Measurements from ENCODE around the gene PACRGL. TPM values are rescaled to one million over a fixed set of nuclear protein-coding genes. Genes with fewer than 3 reads are reported as not detected.
A peak's percentile ranks its signal among the peaks of the same experiment; 100 is the strongest.

Gene PACRGL
- total and polyA plus RNA-seq, 2 of the 4 experiments (the other 2 are of a cell fraction), result 7.4 to 13.1 TPM

- H2AK9ac ChIP-seq (replicated peaks; ENCODE audit: low read depth, low read length, poor library complexity), result no peak overlapping the region
- TF ChIP-seq BHLHE40 (IDR thresholded peaks at IDR 0.05; ENCODE audit: low read depth, low read length) (no peak), ELK1 (IDR thresholded peaks at IDR 0.05; ENCODE audit: borderline replicate concordance, low read depth, low read length) (no peak), SMC3 (IDR thresholded peaks at IDR 0.05; ENCODE audit: low read depth, low read length) (no peak), POLR2A (IDR thresholded peaks at IDR 0.05; ENCODE audit: low read depth, low read length) (no peak), CHD1 (IDR thresholded peaks at IDR 0.05; ENCODE audit: low read depth, low read length) (no peak), RCOR1 (IDR thresholded peaks at IDR 0.05; ENCODE audit: insufficient replicate concordance, low read length) (no peak), MXI1 (IDR thresholded peaks at IDR 0.05; ENCODE audit: borderline replicate concordance, low read depth, low read length) (no peak), RFX5 (IDR thresholded peaks at IDR 0.05; ENCODE audit: low read depth, low read length) (no peak), MAFK (IDR thresholded peaks at IDR 0.05; ENCODE audit: low read depth, low read length) (no peak), MAZ (IDR thresholded peaks at IDR 0.05; ENCODE audit: borderline replicate concordance, low read depth, low read length) (no peak), CEBPB (IDR thresholded peaks at IDR 0.05; ENCODE audit: low read depth, low read length) (no peak), NFE2L2 (IDR thresholded peaks at IDR 0.05; ENCODE audit: low read depth, low read length) (no peak), RAD21 (IDR thresholded peaks at IDR 0.05; ENCODE audit: low read length) (no peak), FOS (IDR thresholded peaks at IDR 0.05; ENCODE audit: low read depth, low read length) (no peak)
- TF ChIP-seq, protein P1, sequence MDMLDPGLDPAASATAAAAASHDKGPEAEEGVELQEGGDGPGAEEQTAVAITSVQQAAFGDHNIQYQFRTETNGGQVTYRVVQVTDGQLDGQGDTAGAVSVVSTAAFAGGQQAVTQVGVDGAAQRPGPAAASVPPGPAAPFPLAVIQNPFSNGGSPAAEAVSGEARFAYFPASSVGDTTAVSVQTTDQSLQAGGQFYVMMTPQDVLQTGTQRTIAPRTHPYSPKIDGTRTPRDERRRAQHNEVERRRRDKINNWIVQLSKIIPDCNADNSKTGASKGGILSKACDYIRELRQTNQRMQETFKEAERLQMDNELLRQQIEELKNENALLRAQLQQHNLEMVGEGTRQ (IDR thresholded peaks at IDR 0.05; ENCODE audit: low read depth, low read length), result no peak
- TF ChIP-seq, protein P2, sequence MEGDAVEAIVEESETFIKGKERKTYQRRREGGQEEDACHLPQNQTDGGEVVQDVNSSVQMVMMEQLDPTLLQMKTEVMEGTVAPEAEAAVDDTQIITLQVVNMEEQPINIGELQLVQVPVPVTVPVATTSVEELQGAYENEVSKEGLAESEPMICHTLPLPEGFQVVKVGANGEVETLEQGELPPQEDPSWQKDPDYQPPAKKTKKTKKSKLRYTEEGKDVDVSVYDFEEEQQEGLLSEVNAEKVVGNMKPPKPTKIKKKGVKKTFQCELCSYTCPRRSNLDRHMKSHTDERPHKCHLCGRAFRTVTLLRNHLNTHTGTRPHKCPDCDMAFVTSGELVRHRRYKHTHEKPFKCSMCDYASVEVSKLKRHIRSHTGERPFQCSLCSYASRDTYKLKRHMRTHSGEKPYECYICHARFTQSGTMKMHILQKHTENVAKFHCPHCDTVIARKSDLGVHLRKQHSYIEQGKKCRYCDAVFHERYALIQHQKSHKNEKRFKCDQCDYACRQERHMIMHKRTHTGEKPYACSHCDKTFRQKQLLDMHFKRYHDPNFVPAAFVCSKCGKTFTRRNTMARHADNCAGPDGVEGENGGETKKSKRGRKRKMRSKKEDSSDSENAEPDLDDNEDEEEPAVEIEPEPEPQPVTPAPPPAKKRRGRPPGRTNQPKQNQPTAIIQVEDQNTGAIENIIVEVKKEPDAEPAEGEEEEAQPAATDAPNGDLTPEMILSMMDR (conservative IDR thresholded peaks at IDR 0.05; ENCODE audit: low read depth, low read length), result no peak
- H2AK5ac ChIP-seq (ENCODE audit: low read depth, low read length), result no peak overlapping the region
- dilution Hi-C loops (cut with HindIII; ENCODE audit: low sequenced_read_pairs, unreplicated experiment), result no loop called here
- ChIA-PET CTCF (interaction anchor here (1.9 kb wide), 1 partner anchor 9 kb away, joined by 8 read pairs; no protein-coding TSS in a partner anchor), POLR2A (ENCODE audit: unreplicated experiment) (no interaction called here)
- in situ Hi-C loops (cut with MboI; ENCODE audit: low sequenced_read_pairs), result no loop called here
- H3K9me1 ChIP-seq (ENCODE audit: insufficient read depth, low read length), result no peaks in the 10 kb centered on the region
- ATAC-seq (ENCODE audit: low read depth) (no peak), DNase-seq (peak; percentile 28)
- H3K4me1 ChIP-seq (ENCODE audit: control insufficient read depth, insufficient read depth, low read length), result no peaks in the 10 kb centered on the region
- intact Hi-C loops (cut with micrococcal nuclease), result no loop called here
- H3K9me3 ChIP-seq (ENCODE audit: control insufficient read depth, insufficient read depth, low read length), result no peaks in the 10 kb centered on the region
- no peak overlapping the region for H4K8ac ChIP-seq (ENCODE audit: low read depth in 2 of 2, low read length in 2 of 2)
- no TSS peak for BruUV-seq (replicated peaks)
- no peak overlapping the region for H2BK5ac ChIP-seq (ENCODE audit: low read depth, low read length, poor library complexity, severe bottlenecking)
- H3K23ac ChIP-seq (ENCODE audit: low read depth, low read length), result no peak overlapping the region
- no peaks in the 10 kb centered on the region for H4K20me1 ChIP-seq (ENCODE audit: insufficient read depth, low read length)
- H2BK15ac ChIP-seq (ENCODE audit: low read depth, low read length), result no peak overlapping the region
- H3K56ac ChIP-seq (ENCODE audit: extremely low read depth, insufficient read depth, low read length), result no peak overlapping the region
- 83% methylated on average over 4 of the region's 13 CpGs; no CpG with 5 or more reads in 1 of the 2 experiments for WGBS, 2 experiments (ENCODE audit: extremely low coverage in 2 of 2, insufficient read length in 1 of 2)
- H3K36me3 ChIP-seq (ENCODE audit: control insufficient read depth, insufficient read depth, low read length), result no peaks in the 10 kb centered on the region; the same call in 1 of the 2 replicates
- no peak overlapping the region for H3K4me3 ChIP-seq (ENCODE audit: insufficient read depth, low read depth, low read length)
- H2AFZ ChIP-seq (replicated peaks; ENCODE audit: low read length, poor library complexity), result no peak overlapping the region
- H3K18ac ChIP-seq (ENCODE audit: low read depth, low read length), result no peak overlapping the region
- no peak overlapping the region for H2BK120ac ChIP-seq (ENCODE audit: low read depth, low read length)
- H3K27me3 ChIP-seq (ENCODE audit: control insufficient read depth, insufficient read depth, low read length), result no peaks in the 10 kb centered on the region
- H3K79me1 ChIP-seq (ENCODE audit: low read depth in 1 of 2, low read length in 2 of 2), result no peaks in the 10 kb centered on the region
- no peak overlapping the region for H3K9ac ChIP-seq (ENCODE audit: low read depth, low read length)
- no peak overlapping the region for H3K4me2 ChIP-seq (ENCODE audit: low read depth, low read length)
- no peak overlapping the region for H3K14ac ChIP-seq (replicated peaks; ENCODE audit: low read depth, low read length)
- H4K91ac ChIP-seq (ENCODE audit: insufficient read depth, low read depth, low read length), result no peak overlapping the region
- H4K5ac ChIP-seq (ENCODE audit: low read depth, low read length), result no peak overlapping the region
- H2BK20ac ChIP-seq (ENCODE audit: low read depth, low read length), result no peak overlapping the region
- H3K4ac ChIP-seq (ENCODE audit: low read depth, low read length), result no peak overlapping the region
- no peak overlapping the region for H3K27ac ChIP-seq (ENCODE audit: insufficient read depth, low read length)
Measured at GRCh38 chr4:20764366-20764992, 64.2 kb downstream of the PACRGL start.

Measured in IMR-90 (cell line).